ENCODE results near the gene COX7A2L.

DNA sequence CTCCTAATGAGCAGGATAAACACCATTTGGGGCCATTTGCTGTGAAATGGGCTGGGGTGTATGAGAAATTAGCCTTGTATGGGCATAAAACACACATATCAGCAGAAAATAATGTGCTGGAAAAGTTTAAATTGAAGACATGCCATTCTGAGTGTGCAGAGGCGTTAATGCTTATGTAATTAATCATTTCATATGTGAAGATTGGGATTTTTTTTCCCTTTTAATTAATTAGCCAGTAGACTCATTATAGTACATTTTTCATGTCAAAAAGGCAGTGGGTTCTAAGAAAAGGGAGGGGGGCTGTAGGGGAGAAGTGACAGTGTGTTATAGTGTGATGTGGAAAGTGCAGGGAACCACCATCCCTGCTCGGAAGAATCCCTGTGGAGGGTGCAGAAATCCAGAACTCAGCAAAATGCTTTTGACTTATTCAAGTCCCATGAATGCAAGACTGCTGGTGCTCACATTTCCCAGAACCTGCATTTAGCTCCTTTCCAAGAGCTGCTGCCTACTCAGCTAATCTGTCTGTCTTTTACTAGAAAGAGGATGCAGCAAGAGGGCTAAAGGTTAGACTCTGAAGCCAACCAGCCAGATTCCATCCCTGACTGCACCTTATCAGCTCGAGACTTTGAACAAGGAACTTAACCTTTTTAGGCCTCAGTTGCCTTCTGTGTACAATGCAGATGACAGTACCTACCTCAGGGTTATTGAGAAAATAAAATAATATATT is 11.6 kb upstream of the COX7A2L start:
- TF ChIP-seq TAF1 (IDR thresholded peaks at IDR 0.05; ENCODE audit: borderline replicate concordance, insufficient read depth, low read length) = no peak
- no peak for TF ChIP-seq POLR2AphosphoS5 (IDR thresholded peaks at IDR 0.05; ENCODE audit: low read depth, low read length)
- TF ChIP-seq, protein P1, sequence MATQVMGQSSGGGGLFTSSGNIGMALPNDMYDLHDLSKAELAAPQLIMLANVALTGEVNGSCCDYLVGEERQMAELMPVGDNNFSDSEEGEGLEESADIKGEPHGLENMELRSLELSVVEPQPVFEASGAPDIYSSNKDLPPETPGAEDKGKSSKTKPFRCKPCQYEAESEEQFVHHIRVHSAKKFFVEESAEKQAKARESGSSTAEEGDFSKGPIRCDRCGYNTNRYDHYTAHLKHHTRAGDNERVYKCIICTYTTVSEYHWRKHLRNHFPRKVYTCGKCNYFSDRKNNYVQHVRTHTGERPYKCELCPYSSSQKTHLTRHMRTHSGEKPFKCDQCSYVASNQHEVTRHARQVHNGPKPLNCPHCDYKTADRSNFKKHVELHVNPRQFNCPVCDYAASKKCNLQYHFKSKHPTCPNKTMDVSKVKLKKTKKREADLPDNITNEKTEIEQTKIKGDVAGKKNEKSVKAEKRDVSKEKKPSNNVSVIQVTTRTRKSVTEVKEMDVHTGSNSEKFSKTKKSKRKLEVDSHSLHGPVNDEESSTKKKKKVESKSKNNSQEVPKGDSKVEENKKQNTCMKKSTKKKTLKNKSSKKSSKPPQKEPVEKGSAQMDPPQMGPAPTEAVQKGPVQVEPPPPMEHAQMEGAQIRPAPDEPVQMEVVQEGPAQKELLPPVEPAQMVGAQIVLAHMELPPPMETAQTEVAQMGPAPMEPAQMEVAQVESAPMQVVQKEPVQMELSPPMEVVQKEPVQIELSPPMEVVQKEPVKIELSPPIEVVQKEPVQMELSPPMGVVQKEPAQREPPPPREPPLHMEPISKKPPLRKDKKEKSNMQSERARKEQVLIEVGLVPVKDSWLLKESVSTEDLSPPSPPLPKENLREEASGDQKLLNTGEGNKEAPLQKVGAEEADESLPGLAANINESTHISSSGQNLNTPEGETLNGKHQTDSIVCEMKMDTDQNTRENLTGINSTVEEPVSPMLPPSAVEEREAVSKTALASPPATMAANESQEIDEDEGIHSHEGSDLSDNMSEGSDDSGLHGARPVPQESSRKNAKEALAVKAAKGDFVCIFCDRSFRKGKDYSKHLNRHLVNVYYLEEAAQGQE (IDR thresholded peaks at IDR 0.05; ENCODE audit: insufficient read depth in 1 of 2, low read depth in 2 of 2, low read length in 2 of 2) = no peak
- no peak for TF ChIP-seq FOXP2 (optimal IDR thresholded peaks at IDR 0.05; ENCODE audit: borderline replicate concordance, extremely low read depth, extremely low read length, insufficient read depth)
